ENCODE data around the gene TGFA.

DNA sequence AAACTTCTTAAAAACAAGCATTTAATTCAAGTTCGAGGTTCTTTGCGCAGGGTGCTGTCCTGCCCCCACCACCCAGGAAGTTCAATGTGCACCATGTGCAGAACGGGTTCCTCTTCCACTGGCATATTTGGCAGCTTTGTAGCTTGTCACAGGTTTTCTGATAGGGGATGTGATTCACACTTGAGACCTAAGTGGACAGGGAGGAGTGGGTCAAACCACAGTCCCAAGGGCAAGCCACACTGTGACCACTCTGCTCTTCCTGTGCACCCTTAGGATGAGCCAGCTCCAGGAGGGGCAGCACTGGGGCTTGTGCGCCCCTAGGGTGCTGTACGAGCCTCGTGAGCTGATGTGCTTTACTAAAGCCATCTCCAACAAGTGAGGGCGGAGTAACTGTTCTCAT, 82.5 kb downstream of the TGFA start:
- TF ChIP-seq, protein P1, sequence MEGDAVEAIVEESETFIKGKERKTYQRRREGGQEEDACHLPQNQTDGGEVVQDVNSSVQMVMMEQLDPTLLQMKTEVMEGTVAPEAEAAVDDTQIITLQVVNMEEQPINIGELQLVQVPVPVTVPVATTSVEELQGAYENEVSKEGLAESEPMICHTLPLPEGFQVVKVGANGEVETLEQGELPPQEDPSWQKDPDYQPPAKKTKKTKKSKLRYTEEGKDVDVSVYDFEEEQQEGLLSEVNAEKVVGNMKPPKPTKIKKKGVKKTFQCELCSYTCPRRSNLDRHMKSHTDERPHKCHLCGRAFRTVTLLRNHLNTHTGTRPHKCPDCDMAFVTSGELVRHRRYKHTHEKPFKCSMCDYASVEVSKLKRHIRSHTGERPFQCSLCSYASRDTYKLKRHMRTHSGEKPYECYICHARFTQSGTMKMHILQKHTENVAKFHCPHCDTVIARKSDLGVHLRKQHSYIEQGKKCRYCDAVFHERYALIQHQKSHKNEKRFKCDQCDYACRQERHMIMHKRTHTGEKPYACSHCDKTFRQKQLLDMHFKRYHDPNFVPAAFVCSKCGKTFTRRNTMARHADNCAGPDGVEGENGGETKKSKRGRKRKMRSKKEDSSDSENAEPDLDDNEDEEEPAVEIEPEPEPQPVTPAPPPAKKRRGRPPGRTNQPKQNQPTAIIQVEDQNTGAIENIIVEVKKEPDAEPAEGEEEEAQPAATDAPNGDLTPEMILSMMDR (IDR thresholded peaks at IDR 0.05), result no peak
- TF ChIP-seq POLR2A (IDR thresholded peaks at IDR 0.05; ENCODE audit: low read depth) (no peak), POLR2AphosphoS5 (IDR thresholded peaks at IDR 0.05) (no peak), EP300 (IDR thresholded peaks at IDR 0.05) (no peak)

Data from esophagus muscularis mucosa (tissue), 4 donors.